ENCODE data around the gene CPNE4. TPM values are rescaled to one million over a fixed set of nuclear protein-coding genes. Genes with fewer than 3 reads are reported as not detected.

The CPNE4 gene
- total RNA-seq, 1 donor from 2014 or later, result 16.1 TPM

DNA sequence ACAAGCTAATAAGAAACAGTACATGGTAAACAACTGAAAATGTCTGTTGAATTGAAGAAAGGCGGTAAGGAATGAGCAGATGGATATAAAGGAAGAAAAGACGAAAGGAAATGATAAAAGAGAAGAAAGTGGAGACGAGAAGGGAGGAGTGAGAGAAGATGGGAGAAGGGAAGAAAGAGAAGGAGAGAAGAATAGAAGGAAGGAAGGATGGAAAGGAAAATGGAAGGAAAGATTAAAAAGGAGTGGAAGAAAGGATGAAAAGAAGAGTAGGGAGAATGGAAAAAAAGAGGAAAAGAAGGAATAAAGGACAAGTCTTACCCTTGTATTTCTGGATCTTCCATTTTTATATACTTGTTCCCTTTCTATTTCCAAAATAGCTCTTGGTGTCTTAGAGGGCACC, 17.7 kb downstream of the CPNE4 start:
- Mint-ChIP-seq H3K36me3 (ENCODE audit: low read depth) (peaks cover 2% of the 10 kb centered on the region), H3K27ac (ENCODE audit: unreplicated experiment) (no peak overlapping the region), H3K27me3 (ENCODE audit: low read depth) (peaks cover 49% of the 10 kb centered on the region), H3K4me3 (no peak overlapping the region), H3K9me3 (peaks cover 3% of the 10 kb centered on the region), H3K4me1 (peaks cover 8% of the 10 kb centered on the region)
- TF ChIP-seq, protein P1, sequence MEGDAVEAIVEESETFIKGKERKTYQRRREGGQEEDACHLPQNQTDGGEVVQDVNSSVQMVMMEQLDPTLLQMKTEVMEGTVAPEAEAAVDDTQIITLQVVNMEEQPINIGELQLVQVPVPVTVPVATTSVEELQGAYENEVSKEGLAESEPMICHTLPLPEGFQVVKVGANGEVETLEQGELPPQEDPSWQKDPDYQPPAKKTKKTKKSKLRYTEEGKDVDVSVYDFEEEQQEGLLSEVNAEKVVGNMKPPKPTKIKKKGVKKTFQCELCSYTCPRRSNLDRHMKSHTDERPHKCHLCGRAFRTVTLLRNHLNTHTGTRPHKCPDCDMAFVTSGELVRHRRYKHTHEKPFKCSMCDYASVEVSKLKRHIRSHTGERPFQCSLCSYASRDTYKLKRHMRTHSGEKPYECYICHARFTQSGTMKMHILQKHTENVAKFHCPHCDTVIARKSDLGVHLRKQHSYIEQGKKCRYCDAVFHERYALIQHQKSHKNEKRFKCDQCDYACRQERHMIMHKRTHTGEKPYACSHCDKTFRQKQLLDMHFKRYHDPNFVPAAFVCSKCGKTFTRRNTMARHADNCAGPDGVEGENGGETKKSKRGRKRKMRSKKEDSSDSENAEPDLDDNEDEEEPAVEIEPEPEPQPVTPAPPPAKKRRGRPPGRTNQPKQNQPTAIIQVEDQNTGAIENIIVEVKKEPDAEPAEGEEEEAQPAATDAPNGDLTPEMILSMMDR (conservative IDR thresholded peaks at IDR 0.05), result no peak
- no peak for DNase-seq (ENCODE audit: low read depth, low spot score)

DNA sequence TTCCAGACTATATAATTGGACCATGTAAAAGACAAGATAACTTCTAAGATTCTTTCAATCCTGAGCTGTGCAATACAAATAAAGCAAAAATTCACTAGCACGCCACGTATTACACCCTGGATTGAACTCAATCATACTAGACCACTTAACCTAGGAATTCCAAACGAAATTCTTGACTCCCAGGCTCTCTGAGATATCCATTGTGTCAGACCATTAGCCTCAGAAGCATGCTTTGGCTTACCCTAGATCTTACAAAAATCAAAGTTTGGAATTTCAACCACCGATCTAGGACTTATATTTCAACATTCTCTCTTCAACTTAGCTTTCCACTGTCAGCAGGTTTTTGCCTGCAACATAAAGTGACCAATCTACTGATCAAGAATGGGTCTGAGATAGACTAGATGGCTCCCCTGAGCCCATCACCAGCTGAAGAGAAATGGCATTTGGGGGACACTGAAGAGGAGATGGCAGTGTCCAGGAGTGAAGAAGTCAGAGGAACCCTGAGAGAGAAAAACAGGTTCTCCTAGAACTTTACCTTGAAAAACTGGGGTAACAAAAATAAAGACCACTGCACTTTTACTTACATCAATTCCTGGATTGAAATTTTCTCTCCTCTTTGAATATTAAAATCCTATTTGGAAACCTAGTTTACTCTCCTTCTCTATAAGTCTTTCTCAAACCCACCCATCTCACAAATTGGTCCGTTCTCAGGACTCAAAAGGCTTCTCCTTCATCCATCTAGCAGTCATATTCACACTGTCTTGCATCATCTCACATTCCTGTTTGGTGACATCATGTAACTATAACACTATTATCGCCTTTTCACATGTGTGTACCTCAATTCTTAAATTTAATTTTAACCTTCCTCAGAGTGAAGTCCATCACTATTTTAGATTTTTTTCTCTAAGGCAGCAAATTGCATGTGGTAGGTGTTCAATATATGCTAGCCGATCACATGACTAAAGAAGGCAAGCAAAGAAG, 18.5 kb downstream of the CPNE4 start:
- no peak overlapping the region for H3K27ac Mint-ChIP-seq (ENCODE audit: unreplicated experiment)
- DNase-seq (ENCODE audit: low read depth, low spot score), result no peak

DNA sequence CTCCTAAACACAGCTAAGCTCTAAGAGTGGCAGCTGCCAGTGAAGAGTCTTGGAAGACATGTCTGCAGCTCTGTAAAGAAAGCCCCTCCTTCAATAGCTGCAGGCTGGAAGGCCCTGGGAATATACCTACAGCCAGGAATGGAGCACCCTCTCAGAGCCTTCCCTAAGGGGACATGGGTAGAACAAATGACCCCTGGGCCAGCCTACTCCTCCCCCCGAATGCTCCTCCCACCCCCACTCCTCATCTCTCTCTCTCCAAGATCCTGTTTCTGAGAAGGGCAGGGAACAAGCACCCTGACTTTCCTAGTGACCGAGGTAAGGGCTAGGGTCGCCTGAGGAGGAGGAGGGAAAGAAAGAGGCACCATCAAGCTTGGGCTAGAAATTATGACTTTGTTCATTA, 20.7 kb downstream of the CPNE4 start:
- TF ChIP-seq, protein P1 (conservative IDR thresholded peaks at IDR 0.05), result no peak
- Mint-ChIP-seq H3K36me3 (ENCODE audit: low read depth) (peaks cover 2% of the 10 kb centered on the region), H3K4me1 (peaks cover 13% of the 10 kb centered on the region), H3K27ac (ENCODE audit: unreplicated experiment) (no peak overlapping the region), H3K4me3 (no peak overlapping the region), H3K9me3 (peaks cover 3% of the 10 kb centered on the region), H3K27me3 (ENCODE audit: low read depth) (peaks cover 27% of the 10 kb centered on the region)
- no peak for DNase-seq (ENCODE audit: low read depth, low spot score)

More for the DNA sequence above, 18.5 kb downstream of the CPNE4 start:
- peaks cover 14% of the 10 kb centered on the region for H3K4me1 Mint-ChIP-seq
- H3K9me3 Mint-ChIP-seq, result peaks cover 3% of the 10 kb centered on the region
- peaks cover 43% of the 10 kb centered on the region for H3K27me3 Mint-ChIP-seq (ENCODE audit: low read depth)
- TF ChIP-seq, protein P1 (conservative IDR thresholded peaks at IDR 0.05), result no peak
- peaks cover 2% of the 10 kb centered on the region for H3K36me3 Mint-ChIP-seq (ENCODE audit: low read depth)
- no peak overlapping the region for H3K4me3 Mint-ChIP-seq

DNA sequence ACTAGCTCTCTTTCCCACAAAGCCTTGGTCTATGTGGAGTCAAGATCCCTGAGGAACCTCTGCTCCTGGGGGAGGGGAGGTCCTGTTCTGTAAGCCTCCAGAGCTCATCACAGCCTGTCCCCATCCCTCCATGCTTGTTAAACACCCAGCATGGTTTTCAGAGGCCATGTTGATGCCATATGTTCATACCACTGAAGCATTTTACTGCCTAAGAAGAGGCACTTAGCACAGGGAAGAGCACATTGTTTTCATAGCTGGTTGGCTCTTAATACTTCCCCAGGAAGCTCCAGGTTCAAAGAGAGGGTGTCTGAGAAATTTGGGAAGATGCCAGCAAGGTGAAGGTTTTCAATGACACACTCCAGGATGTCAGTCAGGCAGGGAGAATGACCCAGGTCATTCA, 25.6 kb downstream of the CPNE4 start:
- DNase-seq (ENCODE audit: low read depth, low spot score), result no peak
- Mint-ChIP-seq H3K36me3 (ENCODE audit: low read depth) (no peaks in the 10 kb centered on the region), H3K27ac (ENCODE audit: unreplicated experiment) (no peak overlapping the region), H3K4me1 (peaks cover 18% of the 10 kb centered on the region), H3K4me3 (no peak overlapping the region), H3K27me3 (ENCODE audit: low read depth) (peaks cover 15% of the 10 kb centered on the region), H3K9me3 (no peaks in the 10 kb centered on the region)
- TF ChIP-seq, protein P1 (conservative IDR thresholded peaks at IDR 0.05), result no peak

DNA sequence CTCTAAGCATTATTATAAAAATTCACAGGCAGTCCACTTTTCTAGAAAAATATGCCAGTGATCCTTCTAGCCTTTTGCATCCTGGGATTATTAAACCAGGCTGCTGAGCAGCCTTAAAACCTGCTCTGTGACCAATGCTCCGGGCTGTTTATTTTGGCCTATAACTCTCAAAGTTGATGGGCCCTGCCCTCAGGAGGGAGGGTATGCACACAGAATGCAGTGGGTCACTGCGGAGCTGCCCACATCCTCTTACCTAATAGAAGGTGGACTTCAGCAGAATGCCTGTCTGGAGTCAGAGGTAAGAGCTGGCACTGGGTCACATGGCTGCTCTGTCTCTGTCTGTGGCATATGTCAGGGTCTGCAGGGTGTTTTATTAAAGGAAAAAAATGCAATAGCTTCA, 26.0 kb downstream of the CPNE4 start:
- no peak overlapping the region for H3K27ac Mint-ChIP-seq (ENCODE audit: unreplicated experiment)
- no peak overlapping the region for H3K4me3 Mint-ChIP-seq
- H3K9me3 Mint-ChIP-seq, result no peaks in the 10 kb centered on the region
- H3K27me3 Mint-ChIP-seq (ENCODE audit: low read depth), result peaks cover 15% of the 10 kb centered on the region
- no peaks in the 10 kb centered on the region for H3K36me3 Mint-ChIP-seq (ENCODE audit: low read depth)
- no peak for DNase-seq (ENCODE audit: low read depth, low spot score)
- H3K4me1 Mint-ChIP-seq, result peaks cover 17% of the 10 kb centered on the region
- TF ChIP-seq, protein P1 (conservative IDR thresholded peaks at IDR 0.05), result no peak

Measured in neural crest cell (in vitro differentiated cells).